ENCODE data around the gene SYS1. TPM values are rescaled to one million over a fixed set of nuclear protein-coding genes. Genes with fewer than 3 reads are reported as not detected.

The SYS1 gene
- total RNA-seq (2014; rRNA removed; shearing (Covaris generic)): 25.3 and 30.6 TPM in 2 replicates

DNA sequence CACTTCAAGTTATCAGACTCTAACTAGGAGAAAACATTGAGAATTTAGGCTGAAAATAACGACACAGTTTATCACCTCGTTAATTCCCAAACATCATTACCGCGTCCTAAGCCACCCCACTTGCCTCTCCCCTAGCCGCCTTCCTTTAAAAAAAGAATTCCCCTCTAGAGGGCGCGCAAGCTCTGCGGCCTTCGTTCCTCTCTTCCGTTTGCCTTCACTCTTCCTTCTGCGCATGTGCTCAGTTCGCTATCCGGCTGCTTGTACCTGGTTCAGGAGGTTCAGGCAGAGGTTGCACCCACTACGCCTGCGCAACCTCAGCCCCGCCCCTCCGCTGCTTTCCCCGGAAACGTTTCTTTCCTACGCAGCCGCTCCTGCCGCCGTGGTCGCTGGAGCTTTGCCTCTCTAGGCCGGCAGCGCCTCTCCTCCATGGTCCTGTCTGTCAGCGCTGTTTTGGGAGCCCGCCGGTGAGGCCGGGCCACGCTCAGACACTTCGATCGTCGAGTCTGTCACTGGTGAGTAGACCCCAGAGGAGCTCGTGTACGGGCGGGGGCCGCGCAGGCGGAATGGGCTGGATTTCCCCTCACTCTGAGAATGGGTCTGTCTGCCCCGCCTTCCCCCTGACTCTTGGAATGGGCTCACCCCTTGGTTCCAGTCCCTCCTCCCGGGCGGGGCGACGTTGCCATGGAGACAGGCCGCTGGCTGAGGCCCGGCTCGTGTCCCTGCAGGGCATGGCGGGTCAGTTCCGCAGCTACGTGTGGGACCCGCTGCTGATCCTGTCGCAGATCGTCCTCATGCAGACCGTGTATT is at the start of gene SYS1:
Gene SYS1, plus strand, starts transcription at position 353 of the 807 bp plus-strand sequence. Its CDS starts 376 bp downstream, at position 729.

DNA sequence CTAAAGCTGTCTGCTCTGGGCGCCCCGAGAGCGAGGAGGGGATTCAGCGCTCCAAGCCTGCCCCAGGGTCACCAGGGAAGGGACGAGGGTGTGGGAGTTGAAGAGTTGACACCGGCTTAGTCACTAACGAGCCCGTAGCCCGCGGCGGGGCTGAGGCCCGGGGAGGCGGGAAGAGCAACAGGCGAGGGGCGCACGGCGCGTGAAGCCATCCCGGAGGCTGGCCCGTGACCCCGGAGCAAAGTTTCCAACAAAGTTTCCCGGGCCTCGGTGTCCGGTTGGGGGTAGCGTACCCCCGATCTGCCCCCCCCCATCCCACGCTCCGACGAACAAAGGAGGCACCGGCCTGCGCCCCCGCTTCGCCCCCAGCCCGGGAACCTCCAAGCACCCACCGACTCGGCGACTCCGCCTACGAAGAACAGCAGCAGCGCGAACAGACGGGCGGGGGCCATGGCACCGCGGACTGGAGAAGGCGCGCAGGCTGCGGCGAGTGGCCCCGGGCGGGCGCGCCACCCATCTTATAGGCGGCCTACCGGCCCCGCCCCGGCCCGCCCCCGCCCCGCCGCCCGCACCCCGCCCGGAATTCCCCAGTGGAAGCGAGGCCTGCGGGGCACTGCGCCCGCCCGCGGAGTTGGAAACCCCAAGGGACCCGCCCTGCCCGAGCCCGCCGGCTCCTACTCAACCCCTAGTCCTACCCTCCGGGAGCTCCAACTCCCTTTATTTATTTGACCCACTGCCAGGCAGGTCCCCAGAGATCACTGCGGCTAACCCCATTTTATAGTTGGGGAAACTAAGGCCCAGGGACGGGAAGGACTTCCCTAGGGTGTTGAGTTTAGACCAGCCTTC is 14.8 kb upstream of the SYS1 start, which contains the start of gene SDC4:
Gene SDC4, minus strand, starts transcription at position 489 of the 843 bp plus-strand sequence. Its CDS starts 40 bp downstream, at position 449.

DNA sequence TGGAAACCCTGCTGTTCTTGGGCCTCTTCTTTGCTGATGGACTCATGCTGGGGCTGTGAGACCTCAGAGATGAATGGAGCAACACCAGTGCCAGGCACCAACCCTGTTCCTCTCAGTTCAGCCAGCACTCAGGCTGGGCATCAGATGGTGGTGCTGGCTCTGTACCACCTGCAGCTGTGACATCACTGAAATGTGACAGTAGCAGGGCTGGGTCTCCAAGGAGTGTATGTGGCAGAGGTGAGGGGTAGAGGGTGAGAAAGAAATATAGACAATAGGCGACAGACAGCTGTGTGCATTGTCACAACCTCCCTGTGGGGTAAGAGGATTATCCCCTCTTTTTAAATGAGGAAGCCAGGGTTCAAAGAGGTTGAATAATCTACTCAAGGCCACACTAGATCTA is 15.2 kb downstream of the SYS1 start, which contains the start of gene TP53TG5:
Gene TP53TG5, minus strand, starts transcription at position 135 of the 400 bp plus-strand sequence. Its CDS starts 89 bp downstream, at position 46.

DNA sequence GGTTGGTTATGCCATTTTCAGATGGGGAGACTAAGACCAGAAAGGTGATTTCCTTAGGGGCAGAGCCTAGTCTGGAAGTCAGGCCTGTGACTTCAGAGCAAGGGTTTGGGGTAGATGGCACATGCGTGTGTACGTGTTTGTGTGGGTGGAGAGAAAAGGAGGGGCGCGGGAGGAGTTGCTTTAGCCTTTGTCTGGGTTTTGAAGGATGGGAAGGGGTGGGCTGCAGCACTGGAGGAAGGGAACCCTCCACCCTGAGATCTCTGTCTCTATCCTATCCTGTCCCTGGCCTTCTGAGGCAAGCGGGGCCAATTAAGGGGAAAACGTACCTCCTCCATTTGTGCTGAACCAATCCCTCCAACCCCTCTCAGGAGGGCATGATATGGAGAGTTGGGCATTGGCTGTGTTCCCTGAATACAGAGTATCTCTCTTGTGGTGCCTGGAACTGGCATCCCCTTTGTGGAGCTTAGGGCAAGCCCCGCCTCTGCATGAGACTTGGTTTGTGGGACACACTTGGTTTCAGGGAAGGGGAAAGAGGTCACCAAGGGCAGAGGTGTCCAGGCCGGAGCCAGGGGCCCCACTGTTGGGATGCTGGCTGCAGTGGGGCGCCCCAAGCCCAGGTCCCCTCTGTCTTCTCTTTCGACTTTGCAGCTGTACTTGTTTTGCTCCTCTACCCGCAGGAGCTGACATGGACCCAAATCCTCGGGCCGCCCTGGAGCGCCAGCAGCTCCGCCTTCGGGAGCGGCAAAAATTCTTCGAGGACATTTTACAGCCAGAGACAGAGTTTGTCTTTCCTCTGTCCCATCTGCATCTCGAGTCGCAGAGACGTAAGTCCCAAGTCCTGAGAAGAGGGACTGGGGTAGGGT is 45.1 kb downstream of the SYS1 start, which contains the start of gene DBNDD2:
Gene DBNDD2, plus strand, starts transcription at position 507 of the 863 bp plus-strand sequence. Its CDS starts 179 bp downstream, at position 686.

DNA sequence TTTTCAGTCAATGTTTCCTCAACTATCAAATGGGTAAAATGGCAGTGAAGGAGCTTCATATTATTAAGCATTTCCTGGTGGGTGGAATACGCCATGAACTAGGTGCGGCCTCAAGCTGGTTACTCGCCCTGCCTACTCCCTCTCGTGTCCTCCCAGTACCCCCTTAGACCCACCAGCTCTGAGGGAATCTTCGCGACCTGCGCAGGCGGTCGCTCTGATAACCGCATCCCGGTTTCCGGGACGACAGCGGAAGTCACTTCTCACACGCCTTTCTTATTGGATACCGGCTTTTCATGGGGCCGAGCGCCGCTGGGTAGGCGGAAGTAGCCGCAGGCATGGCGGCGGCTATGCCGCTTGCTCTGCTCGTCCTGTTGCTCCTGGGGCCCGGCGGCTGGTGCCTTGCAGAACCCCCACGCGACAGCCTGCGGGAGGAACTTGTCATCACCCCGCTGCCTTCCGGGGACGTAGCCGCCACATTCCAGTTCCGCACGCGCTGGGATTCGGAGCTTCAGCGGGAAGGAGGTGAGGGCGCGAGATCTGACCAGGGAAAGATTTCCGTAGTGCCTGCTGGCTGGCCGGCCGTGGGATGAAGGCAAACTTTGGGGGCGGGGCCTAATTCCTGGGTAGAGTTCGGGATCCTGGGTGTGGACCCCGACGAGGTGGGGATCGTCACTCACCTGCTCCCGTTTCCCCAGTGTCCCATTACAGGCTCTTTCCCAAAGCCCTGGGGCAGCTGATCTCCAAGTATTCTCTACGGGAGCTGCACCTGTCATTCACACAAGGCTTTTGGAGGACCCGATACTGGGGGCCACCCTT is 53.1 kb downstream of the SYS1 start, which contains the start of gene PIGT:
Gene PIGT, plus strand, starts transcription at position 320 of the 816 bp plus-strand sequence. Its CDS starts 16 bp downstream, at position 336.

Other genes with a start within 250 kb of the SYS1 start
- not detected in 2 replicates for gene WFDC5, start 248.0 kb upstream of the SYS1 start, total RNA-seq (2014; rRNA removed; shearing (Covaris generic))
- gene WFDC12, start 238.7 kb upstream of the SYS1 start, total RNA-seq (2014; rRNA removed; shearing (Covaris generic)): not detected in 2 replicates
- not detected in 2 replicates for gene PI3, start 188.3 kb upstream of the SYS1 start, total RNA-seq (2014; rRNA removed; shearing (Covaris generic))
- gene SEMG1, start 156.1 kb upstream of the SYS1 start, total RNA-seq (2014; rRNA removed; shearing (Covaris generic)): not detected in 2 replicates
- gene SEMG2, start 141.8 kb upstream of the SYS1 start, total RNA-seq (2014; rRNA removed; shearing (Covaris generic)): not detected in 2 replicates
- not detected in 2 replicates for gene SLPI, start 108.6 kb upstream of the SYS1 start, total RNA-seq (2014; rRNA removed; shearing (Covaris generic))
- gene RBPJL, start 56.3 kb upstream of the SYS1 start, total RNA-seq (2014; rRNA removed; shearing (Covaris generic)): not detected in 2 replicates
- 1.1 and 1.9 TPM in 2 replicates for gene MATN4, start 54.9 kb upstream of the SYS1 start, total RNA-seq (2014; rRNA removed; shearing (Covaris generic))
- 95.3 and 111 TPM in 2 replicates for gene SDC4, start 14.7 kb upstream of the SYS1 start, total RNA-seq (2014; rRNA removed; shearing (Covaris generic))
- gene TP53TG5, start 15.2 kb downstream of the SYS1 start, total RNA-seq (2014; rRNA removed; shearing (Covaris generic)): 1.1 TPM in 1 of 2 replicates, not detected in the other
- 1.2 and 1.8 TPM in 2 replicates for gene DBNDD2, start 45.1 kb downstream of the SYS1 start, total RNA-seq (2014; rRNA removed; shearing (Covaris generic))
- gene PIGT, start 53.0 kb downstream of the SYS1 start, total RNA-seq (2014; rRNA removed; shearing (Covaris generic)): 80.5 and 105 TPM in 2 replicates
- 0.72 and 1.1 TPM in 2 replicates for gene WFDC2, start 106.6 kb downstream of the SYS1 start, total RNA-seq (2014; rRNA removed; shearing (Covaris generic))
- gene SPINT3, start 152.5 kb downstream of the SYS1 start, total RNA-seq (2014; rRNA removed; shearing (Covaris generic)): not detected in 2 replicates
- not detected in 2 replicates for gene WFDC6, start 176.3 kb downstream of the SYS1 start, total RNA-seq (2014; rRNA removed; shearing (Covaris generic))
- gene EPPIN, start 184.2 kb downstream of the SYS1 start, total RNA-seq (2014; rRNA removed; shearing (Covaris generic)): not detected in 2 replicates
- not detected in 2 replicates for gene WFDC8, start 216.1 kb downstream of the SYS1 start, total RNA-seq (2014; rRNA removed; shearing (Covaris generic))

All from A375 (cell line).